Natural killer cell treated with Interleukin-12 subunit alpha and Interleukin-12 subunit beta and Interleukin-15 and Interleukin-18, amount 100 ng/mL, for 72 hours (primary cell): ENCODE measurements around the gene DDX56. TPM values are rescaled to one million over a fixed set of nuclear protein-coding genes. Genes with fewer than 3 reads are reported as not detected.

ENCODE experiments used
- ATAC-seq, 2 donors: fragments of 150-1000 bp; cut with Tn5 transposase in 1 of 2; sonication (Bioruptor Pico), chemical (Tn5 transposase) in 1 of 2; 2 replicates each; pipeline ENCODE4 v1.10.0; 2021
- DNase-seq: peaks from one replicate; pipeline ENCODE4 v3.0.0; 2022; ENCODE audit warnings: low spot score
- H3K27ac Mint-ChIP-seq, 2 donors: 1 replicate in 1 of 2; 2 replicates in 1 of 2; pipeline ENCODE4 v1.8.0; 2022; ENCODE audit warnings: mixed read lengths in 2 of 2, mild to moderate bottlenecking in 1 of 2, moderate library complexity in 1 of 2
- H3K27me3 Mint-ChIP-seq, 2 donors: 1 replicate in 1 of 2; 2 replicates in 1 of 2; pipeline ENCODE4 v1.8.0; 2022; ENCODE audit warnings: mixed read lengths in 2 of 2
- H3K36me3 Mint-ChIP-seq: one replicate; pipeline ENCODE4 v1.8.0; 2022; ENCODE audit warnings: mixed read lengths
- H3K4me1 Mint-ChIP-seq, 2 donors: 1 replicate in 1 of 2; 2 replicates in 1 of 2; pipeline ENCODE4 v1.8.0; 2022; ENCODE audit warnings: low read depth in 2 of 2, mixed read lengths in 2 of 2, mild to moderate bottlenecking in 1 of 2
- H3K4me3 Mint-ChIP-seq: one replicate; pipeline ENCODE4 v1.8.0; 2022; ENCODE audit warnings: mixed read lengths
- H3K9me3 Mint-ChIP-seq: 2 replicates; pipeline ENCODE4 v1.8.0; 2022; ENCODE audit warnings: mixed read lengths
- total RNA-seq, 2 donors: library from RNA; stranded (reverse); gene quantifications; one replicate each; pipeline ENCODE4 v1.2.3, GENCODE V29; 2022

DDX56 gene
- total RNA-seq, 2 donors from 2014 or later = 99.7 to 208 TPM

GRCh38 chr7:44540592-44541027, 33.1 kb downstream of the DDX56 start:
- ATAC-seq (peak in 1 of 2 donors; percentile 2), DNase-seq (no peak)
- H3K27ac Mint-ChIP-seq = no peak overlapping the region
- no peaks in the 10 kb centered on the region for H3K27me3 Mint-ChIP-seq
- no peaks in the 10 kb centered on the region for H3K4me1 Mint-ChIP-seq
- H3K36me3 Mint-ChIP-seq = no peaks in the 10 kb centered on the region
- no peaks in the 10 kb centered on the region for H3K9me3 Mint-ChIP-seq
- H3K4me3 Mint-ChIP-seq = no peak overlapping the region

- H3K4me1 Mint-ChIP-seq = no peaks in the 10 kb centered on the region
- H3K4me3 Mint-ChIP-seq = no peak overlapping the region
- H3K27me3 Mint-ChIP-seq = no peaks in the 10 kb centered on the region
- H3K36me3 Mint-ChIP-seq = no peaks in the 10 kb centered on the region
- peak; percentile 3 to 26 for ATAC-seq
- DNase-seq = no peak
- H3K9me3 Mint-ChIP-seq = no peaks in the 10 kb centered on the region
- no peak overlapping the region for H3K27ac Mint-ChIP-seq
Measured at GRCh38 chr7:44539669-44540506, 33.8 kb downstream of the DDX56 start.

GRCh38 chr7:44538798-44539668, 34.7 kb downstream of the DDX56 start:
- Mint-ChIP-seq H3K9me3 (no peaks in the 10 kb centered on the region), H3K36me3 (no peaks in the 10 kb centered on the region), H3K27ac (no peak overlapping the region), H3K27me3 (no peaks in the 10 kb centered on the region), H3K4me1 (no peaks in the 10 kb centered on the region), H3K4me3 (no peak overlapping the region)
- ATAC-seq = no peak
- no peak for DNase-seq

GRCh38 chr7:44538093-44538797, 35.5 kb downstream of the DDX56 start:
- DNase-seq (no peak), ATAC-seq (no peak)
- Mint-ChIP-seq H3K27ac (no peak overlapping the region), H3K4me3 (no peak overlapping the region), H3K4me1 (no peaks in the 10 kb centered on the region), H3K27me3 (no peaks in the 10 kb centered on the region), H3K36me3 (no peaks in the 10 kb centered on the region), H3K9me3 (no peaks in the 10 kb centered on the region)

- no peaks in the 10 kb centered on the region for H3K27me3 Mint-ChIP-seq
- H3K36me3 Mint-ChIP-seq = no peaks in the 10 kb centered on the region
- no peak overlapping the region for H3K27ac Mint-ChIP-seq
- H3K4me3 Mint-ChIP-seq = no peak overlapping the region
- H3K4me1 Mint-ChIP-seq = no peaks in the 10 kb centered on the region
- DNase-seq = no peak
- no peaks in the 10 kb centered on the region for H3K9me3 Mint-ChIP-seq
- no peak for ATAC-seq
Measured at GRCh38 chr7:44537442-44537841, 36.3 kb downstream of the DDX56 start.

- no peaks in the 10 kb centered on the region for H3K4me1 Mint-ChIP-seq
- no peak for ATAC-seq
Measured at GRCh38 chr7:44536090-44536489, 37.6 kb downstream of the DDX56 start.

GRCh38 chr7:44535348-44536064, 38.2 kb downstream of the DDX56 start:
- no peaks in the 10 kb centered on the region for H3K4me1 Mint-ChIP-seq
- no peak overlapping the region for H3K27ac Mint-ChIP-seq
- H3K27me3 Mint-ChIP-seq = peaks cover 0 to 3% of the 10 kb centered on the region in 2 donors
- no peak overlapping the region for H3K4me3 Mint-ChIP-seq
- ATAC-seq (no peak), DNase-seq (no peak)
- H3K9me3 Mint-ChIP-seq = no peaks in the 10 kb centered on the region
- no peaks in the 10 kb centered on the region for H3K36me3 Mint-ChIP-seq

More at GRCh38 chr7:44536090-44536489, 37.6 kb downstream of the DDX56 start:
- no peak for DNase-seq
- no peak overlapping the region for H3K27ac Mint-ChIP-seq
- H3K36me3 Mint-ChIP-seq = no peaks in the 10 kb centered on the region
- H3K9me3 Mint-ChIP-seq = no peaks in the 10 kb centered on the region
- no peak overlapping the region for H3K4me3 Mint-ChIP-seq
- H3K27me3 Mint-ChIP-seq = peaks cover 0 to 2% of the 10 kb centered on the region in 2 donors

GRCh38 chr7:44534501-44534900, 39.2 kb downstream of the DDX56 start:
- Mint-ChIP-seq H3K36me3 (no peaks in the 10 kb centered on the region), H3K4me3 (no peak overlapping the region), H3K27ac (no peak overlapping the region), H3K9me3 (no peaks in the 10 kb centered on the region), H3K27me3 (peaks cover 0 to 3% of the 10 kb centered on the region in 2 donors), H3K4me1 (no peaks in the 10 kb centered on the region)
- peak; percentile 73 for DNase-seq
- ATAC-seq = peak; percentile 51 to 52

- Mint-ChIP-seq H3K36me3 (no peaks in the 10 kb centered on the region), H3K27me3 (peaks cover 0 to 3% of the 10 kb centered on the region in 2 donors), H3K27ac (no peak overlapping the region), H3K4me1 (no peaks in the 10 kb centered on the region), H3K4me3 (no peak overlapping the region), H3K9me3 (no peaks in the 10 kb centered on the region)
- ATAC-seq = no peak
- no peak for DNase-seq
Measured at GRCh38 chr7:44534087-44534486, 39.6 kb downstream of the DDX56 start.

GRCh38 chr7:44533301-44534055, 40.2 kb downstream of the DDX56 start:
- ATAC-seq (no peak), DNase-seq (no peak)
- H3K9me3 Mint-ChIP-seq = no peaks in the 10 kb centered on the region
- H3K4me3 Mint-ChIP-seq = no peak overlapping the region
- no peaks in the 10 kb centered on the region for H3K4me1 Mint-ChIP-seq
- no peaks in the 10 kb centered on the region for H3K36me3 Mint-ChIP-seq
- H3K27me3 Mint-ChIP-seq = peaks cover 0 to 3% of the 10 kb centered on the region in 2 donors
- H3K27ac Mint-ChIP-seq = no peak overlapping the region

- H3K36me3 Mint-ChIP-seq = no peaks in the 10 kb centered on the region
- ATAC-seq = peak; percentile 18 to 46
- peaks cover 0 to 3% of the 10 kb centered on the region in 2 donors for H3K27me3 Mint-ChIP-seq
- no peaks in the 10 kb centered on the region for H3K9me3 Mint-ChIP-seq
- H3K4me1 Mint-ChIP-seq = no peaks in the 10 kb centered on the region
- no peak overlapping the region for H3K27ac Mint-ChIP-seq
- no peak overlapping the region for H3K4me3 Mint-ChIP-seq
- DNase-seq = no peak
Measured at GRCh38 chr7:44531421-44532380, 42.0 kb downstream of the DDX56 start.

- no peaks in the 10 kb centered on the region for H3K36me3 Mint-ChIP-seq
- ATAC-seq = no peak
Measured at GRCh38 chr7:44530990-44531389, 42.7 kb downstream of the DDX56 start.

More at GRCh38 chr7:44530990-44531389, 42.7 kb downstream of the DDX56 start:
- no peaks in the 10 kb centered on the region for H3K4me1 Mint-ChIP-seq
- no peak overlapping the region for H3K4me3 Mint-ChIP-seq
- no peaks in the 10 kb centered on the region for H3K9me3 Mint-ChIP-seq
- peaks cover 0 to 3% of the 10 kb centered on the region in 2 donors for H3K27me3 Mint-ChIP-seq
- no peak overlapping the region for H3K27ac Mint-ChIP-seq
- no peak for DNase-seq
